Heart right ventricle (tissue), 16 donors: ENCODE data around the gene SHCBP1. TPM values are rescaled to one million over a fixed set of nuclear protein-coding genes. Genes with fewer than 3 reads are reported as not detected.
"Not testable (repeated sequence)": the region's sequence is repeated elsewhere in the genome, so short reads cannot be mapped to it uniquely, and the experiment has no call there.

Source experiments
- ATAC-seq, 8 donors: fragments of 200-7000 bp; cut with Tn5 transposase; one replicate each; pipeline ENCODE4 v1.9.1; 2020; ENCODE audit warnings: mild to moderate bottlenecking in 8 of 8, moderate library complexity in 8 of 8, moderate number of reproducible peaks in 1 of 8
- DNase-seq, 2 donors: peaks; one replicate each; pipeline ENCODE4 v3.0.0-alpha.2; 2020
- H3K27ac ChIP-seq, 10 donors: fragments of 200-600 bp; sonication (generic) in 2 of 10; one replicate each; pipeline versions ENCODE4 v1.5.0 to v1.8.0; 2020 to 2022; ENCODE audit warnings: mild to moderate bottlenecking in 3 of 10
- H3K27me3 ChIP-seq, 7 donors: fragments of 200-600 bp; one replicate each; pipeline ENCODE4 v1.8.0; 2021 to 2022; ENCODE audit warnings: mild to moderate bottlenecking in 2 of 7
- H3K36me3 ChIP-seq, 9 donors: fragments of 200-600 bp; sonication (generic) in 1 of 9; one replicate each; pipeline versions ENCODE4 v1.5.0 to v1.8.0; 2020 to 2022; ENCODE audit warnings: mild to moderate bottlenecking in 2 of 9
- H3K4me1 ChIP-seq, 9 donors: fragments of 200-600 bp; sonication (generic) in 1 of 9; one replicate each; pipeline versions ENCODE4 v1.5.0 to v1.8.0; 2020 to 2022; ENCODE audit warnings: mild to moderate bottlenecking in 4 of 9
- H3K4me3 ChIP-seq, 10 donors: fragments of 200-600 bp; sonication (generic) in 2 of 10; one replicate each; pipeline versions ENCODE4 v1.5.0 to v1.8.0; 2020 to 2022; ENCODE audit warnings: mild to moderate bottlenecking in 7 of 10, moderate library complexity in 2 of 10
- H3K9me3 ChIP-seq, 11 donors: fragments of 200-600 bp in 10 of 11; sonication (generic) in 2 of 11; one replicate each; pipeline versions ENCODE4 v1.5.0 to v1.8.0; 2013 to 2022; ENCODE audit warnings: mild to moderate bottlenecking in 2 of 11, control low read depth in 1 of 11, moderate library complexity in 1 of 11
- CTCF ChIP-seq, 9 donors: fragments of 200-600 bp; sonication (generic) in 2 of 9; IDR thresholded peaks; one replicate each; pipeline versions ENCODE4 v1.5.0 to v1.8.0; 2021 to 2022; ENCODE audit warnings: antibody characterized with exemption in 9 of 9, mild to moderate bottlenecking in 5 of 9, moderate library complexity in 1 of 9
- WGBS, 2 donors: extraction: QIAGEN DNeasy Blood & Tissue Kit; methylation state at CpG; one replicate each; pipeline ENCODE4 v1.1.7; 2013; ENCODE audit warnings: inconsistent platforms in 1 of 2; 5-methylcytosine and 5-hydroxymethylcytosine counted together
- intact Hi-C, 10 donors: fragments of 100-400 bp; cut with DNase I; formaldehyde crosslinking; loops; one replicate each; pipeline versions ENCODE4 v1.11.1 to v1.14.2; 2022
- polyA plus RNA-seq, 2 donors: library from polyadenylated mRNA; stranded (reverse); fragments of 200-250 nt; gene quantifications; one replicate each; pipeline ENCODE4 v1.2.3, GENCODE V29; 2013
- total RNA-seq, 10 donors: library from RNA; stranded (reverse); fragmentation: NEBNext Ultra II Directional in 3 of 10; extraction: Animal tissue kit (Norgen Biotek cat#: 25700) in 3 of 10; gene quantifications; one replicate each; pipeline versions ENCODE4 v1.2.1 to v1.2.4, GENCODE V29; 2021 to 2023
- donor health status: Arrhythmogenic right ventricular cardiomyopathy.
- donor health status: ischemic (EF 13 %, LVEDD 7.1; RV severe dilation, severe dysfunction).
- donor health status: healthy with polysubstance abuse.
- donor health status: DM: no; HTN: yes; CAD: no.
- donor health status: DM: no; HTN: no; CAD: no.
- donor health status: ischemic (EF 25% LVEDD 6.9; RV normal size, moderate dysfunction).
- donor health status: ischemic (EF 25% LVEDD 5.7; RV mildly dilated, moderate dysfunction).
- donor health status: healthy.
- donor health status: DM: yes; HTN: yes; CAD: no.
- donor health status: Ischemic cardiomyopathy.
- donor health status: ischemic (EF 35%, LVEDD 5.7; RV mildly dilated, moderate dysfunction).
- donor health status: nonischemic (EF 11% LVEDD 7.7; RV severe dilation, severe dysfunction).
- donor health status: DM: yes; HTN: yes; CAD: no.
- donor health status: PGD.
- donor health status: ischemic (EF 29% LVEDD 5.4; RV normal size, mild dysfunction).
- donor health status: nonischemic (EF 23%, LVEDD 6.1; RV moderate dilation, normal function).

SHCBP1 gene
- total and polyA plus RNA-seq, 12 donors = 0.26 to 4.1 (median 0.84) TPM

- 83 to 91% methylated on average over 5 of the region's 5 CpGs for WGBS, 2 donors
- H3K36me3 ChIP-seq = no peaks in the 10 kb centered on the region
- TF ChIP-seq CTCF (IDR thresholded peaks at IDR 0.05) = no peak
- DNase-seq (no peak), ATAC-seq (no peak)
- intact Hi-C loops = no loop called here
- no peak overlapping the region for H3K27ac ChIP-seq
- H3K27me3 ChIP-seq = no peaks in the 10 kb centered on the region
- peaks cover 0 to 7% (median 0%) of the 10 kb centered on the region in 9 donors for H3K4me1 ChIP-seq
- H3K9me3 ChIP-seq = no peaks in the 10 kb centered on the region
- no peak overlapping the region for H3K4me3 ChIP-seq
These were observed 6.6 kb upstream of the SHCBP1 start for GRCh38 chr16:46627746-46628145.

- H3K9me3 ChIP-seq, intact Hi-C loops, H3K36me3 ChIP-seq, H3K27me3 ChIP-seq, ATAC-seq, H3K4me3 ChIP-seq, DNase-seq, H3K27ac ChIP-seq: not testable (repeated sequence)
- 93% methylated on average over 21 of the region's 22 CpGs for WGBS, 2 donors
- H3K4me1 ChIP-seq = peaks cover 0 to 10% (median 3%) of the 10 kb centered on the region in 9 donors
These were observed 5.5 kb upstream of the SHCBP1 start for GRCh38 chr16:46626681-46627080.

- 92 to 97% methylated on average over 5 to 6 of the region's 6 CpGs for WGBS, 2 donors
- DNase-seq, H3K9me3 ChIP-seq, intact Hi-C loops, H3K4me3 ChIP-seq, H3K36me3 ChIP-seq, H3K27me3 ChIP-seq, H3K27ac ChIP-seq: not testable (repeated sequence)
- ATAC-seq = peak in 1 of 8 donors; percentile 31
- peaks cover 0 to 21% (median 10%) of the 10 kb centered on the region in 9 donors for H3K4me1 ChIP-seq
These were observed 3.7 kb upstream of the SHCBP1 start for GRCh38 chr16:46624862-46625261.

GRCh38 chr16:46623707-46624106 lies 2.5 kb upstream of the SHCBP1 start:
- ATAC-seq = peak in 6 of 8 donors; percentile 21 to 60 (median 40)
- intact Hi-C loops, DNase-seq, H3K9me3 ChIP-seq, H3K36me3 ChIP-seq, H3K27ac ChIP-seq, H3K27me3 ChIP-seq, H3K4me3 ChIP-seq: not testable (repeated sequence)
- WGBS, 2 donors = 73 to 92% methylated on average over 4 of the region's 6 CpGs
- H3K4me1 ChIP-seq = peaks cover 0 to 18% (median 10%) of the 10 kb centered on the region in 9 donors

- intact Hi-C loops, H3K4me3 ChIP-seq, DNase-seq, H3K36me3 ChIP-seq, H3K9me3 ChIP-seq, H3K27ac ChIP-seq, H3K27me3 ChIP-seq: not testable (repeated sequence)
- peak; percentile 54 to 83 (median 69) for ATAC-seq
- WGBS, 2 donors = 4 to 5% methylated on average over 4 to 5 of the region's 8 CpGs
- TF ChIP-seq CTCF (IDR thresholded peaks at IDR 0.05) = peak in 1 of 9 donors; percentile 5
- peaks cover 0 to 18% (median 10%) of the 10 kb centered on the region in 9 donors for H3K4me1 ChIP-seq
These were observed 2.1 kb upstream of the SHCBP1 start for GRCh38 chr16:46623246-46623645.

GRCh38 chr16:46621934-46622676 lies 926 bp upstream of the SHCBP1 start:
- H3K4me1 ChIP-seq = peaks cover 0 to 18% (median 10%) of the 10 kb centered on the region in 9 donors
- H3K27me3 ChIP-seq = no peaks in the 10 kb centered on the region
- peak overlapping the region in 1 of 10 donors; percentile 2 for H3K4me3 ChIP-seq
- no peak for DNase-seq
- TF ChIP-seq CTCF (IDR thresholded peaks at IDR 0.05) = no peak
- H3K9me3 ChIP-seq = no peaks in the 10 kb centered on the region
- no peak for ATAC-seq
- WGBS, 2 donors = 93% methylated on average over 7 of the region's 7 CpGs
- intact Hi-C loops = no loop called here
- no peak overlapping the region for H3K27ac ChIP-seq
- H3K36me3 ChIP-seq = no peaks in the 10 kb centered on the region
